AG08395 (cell line): ENCODE results near the gene CLEC16A.
A peak's percentile ranks its signal among the peaks of the same experiment; 100 is the strongest.
"Not testable (repeated sequence)": the region's sequence is repeated elsewhere in the genome, so short reads cannot be mapped to it uniquely, and the experiment has no call there.

Source experiments
- DNase-seq: peaks from one replicate; pipeline ENCODE4 v3.0.0; 2012; ENCODE audit warnings: mixed read lengths, low spot score

CLEC16A gene

DNA sequence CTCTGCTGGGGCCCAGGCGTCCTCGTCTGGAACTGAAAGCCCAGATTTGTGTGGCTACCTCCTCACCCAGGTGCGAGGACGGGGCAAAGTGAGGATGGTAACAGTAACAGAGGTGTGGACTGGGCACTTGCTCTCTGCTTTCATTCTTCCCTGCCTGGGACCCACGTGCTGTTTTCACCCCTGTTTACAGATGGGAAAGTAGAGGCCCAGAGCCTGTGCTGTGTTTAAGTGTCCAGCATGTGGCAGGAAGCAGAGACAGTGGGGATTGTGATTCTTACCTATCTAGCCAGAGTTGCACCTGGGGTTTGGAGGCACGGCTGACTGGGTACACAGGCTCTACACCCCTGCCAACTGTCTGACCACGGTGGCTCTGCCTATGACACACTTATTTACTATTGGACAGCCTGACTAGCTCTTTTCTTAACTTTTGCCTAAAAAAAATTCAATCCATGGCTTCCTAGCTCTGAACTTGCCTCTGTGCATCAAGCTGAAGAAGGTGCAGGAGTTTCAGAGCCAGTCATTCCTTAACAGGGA is 155.4 kb downstream of the CLEC16A start:
- no peak for DNase-seq

- DNase-seq: peak; percentile 88
These were observed 155.9 kb downstream of the CLEC16A start for GRCh38 chr16:11100239-11100750.

DNA sequence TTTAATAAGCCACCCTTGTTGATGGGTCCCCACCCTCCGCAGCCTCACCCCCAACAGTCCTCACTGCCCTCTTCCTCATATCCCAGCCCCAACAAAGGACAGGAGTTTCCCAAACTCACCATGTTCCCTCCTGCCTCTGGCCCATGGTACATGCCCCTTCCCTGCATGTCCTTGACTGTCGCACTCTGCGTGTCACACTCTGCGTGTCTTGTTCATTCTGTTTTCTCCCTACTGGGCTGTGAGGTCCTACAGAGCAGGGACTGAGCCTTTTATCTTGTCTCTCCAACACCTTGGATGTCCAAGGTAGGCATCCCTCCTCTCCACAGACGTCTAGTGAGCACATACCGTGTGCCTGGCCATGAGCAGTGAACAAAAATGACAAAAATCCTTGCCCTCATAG is 156.9 kb downstream of the CLEC16A start:
- DNase-seq: no peak

DNA sequence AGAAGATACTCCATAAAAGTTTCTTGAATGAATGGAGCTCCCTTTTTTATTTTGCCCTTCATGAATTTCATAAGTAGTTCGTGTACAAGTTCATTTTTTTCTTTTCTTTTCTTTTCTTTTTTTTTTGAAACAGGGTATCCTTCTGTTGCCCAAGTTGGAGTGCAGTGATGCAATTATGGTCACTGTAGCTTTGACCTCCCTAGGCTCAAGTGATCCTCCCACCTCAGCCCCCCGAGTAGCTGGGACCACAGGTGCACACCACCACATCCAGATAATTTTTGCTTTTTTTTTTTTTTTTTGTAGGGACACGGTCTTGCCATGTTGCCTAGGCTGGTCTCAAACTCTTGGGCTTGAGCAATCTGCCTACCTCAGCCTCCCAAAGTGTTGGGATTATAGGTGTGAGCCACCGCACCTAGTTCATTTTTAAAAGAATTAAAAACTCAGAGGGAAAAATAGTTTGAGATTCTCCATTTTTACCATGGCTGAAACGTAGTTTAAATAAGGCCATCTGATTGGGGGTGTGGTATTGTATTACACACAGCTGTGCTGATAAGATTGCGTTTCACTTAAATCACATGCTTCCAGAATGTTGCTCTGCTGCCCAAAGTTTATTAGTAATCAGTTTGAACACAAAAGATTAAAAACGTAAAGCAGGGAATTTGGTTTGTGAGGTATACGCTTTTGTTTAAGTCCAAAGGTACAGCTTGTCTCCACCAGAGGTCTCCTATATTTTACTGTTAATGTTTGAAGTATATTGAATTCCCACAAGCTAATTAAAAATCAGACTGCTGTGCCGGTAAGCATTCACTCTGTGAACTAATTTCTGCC is 157.5 kb downstream of the CLEC16A start:
- DNase-seq: no peak

GRCh38 chr16:11102523-11102898 is 158.1 kb downstream of the CLEC16A start:
- DNase-seq: no peak

DNA sequence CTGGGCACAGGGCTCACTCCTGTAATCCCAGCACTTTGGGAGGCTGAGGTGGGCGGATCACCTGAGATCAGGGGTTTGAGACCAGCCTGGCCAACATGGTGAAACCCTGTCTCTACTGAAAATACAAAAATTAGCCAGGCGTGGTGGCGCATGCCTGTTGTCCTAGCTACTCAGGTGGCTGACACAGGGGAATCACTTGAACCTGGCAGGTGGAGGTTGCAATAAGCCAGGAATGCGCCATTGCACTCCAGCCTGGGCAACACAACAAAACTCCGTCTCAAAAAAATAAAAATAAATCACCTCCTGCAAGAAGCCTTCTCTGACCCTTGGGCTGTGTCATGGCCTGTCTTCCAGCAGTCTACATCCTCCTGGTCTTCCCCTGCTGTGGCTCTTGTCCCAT is 158.9 kb downstream of the CLEC16A start:
- not testable (repeated sequence) for DNase-seq

DNA sequence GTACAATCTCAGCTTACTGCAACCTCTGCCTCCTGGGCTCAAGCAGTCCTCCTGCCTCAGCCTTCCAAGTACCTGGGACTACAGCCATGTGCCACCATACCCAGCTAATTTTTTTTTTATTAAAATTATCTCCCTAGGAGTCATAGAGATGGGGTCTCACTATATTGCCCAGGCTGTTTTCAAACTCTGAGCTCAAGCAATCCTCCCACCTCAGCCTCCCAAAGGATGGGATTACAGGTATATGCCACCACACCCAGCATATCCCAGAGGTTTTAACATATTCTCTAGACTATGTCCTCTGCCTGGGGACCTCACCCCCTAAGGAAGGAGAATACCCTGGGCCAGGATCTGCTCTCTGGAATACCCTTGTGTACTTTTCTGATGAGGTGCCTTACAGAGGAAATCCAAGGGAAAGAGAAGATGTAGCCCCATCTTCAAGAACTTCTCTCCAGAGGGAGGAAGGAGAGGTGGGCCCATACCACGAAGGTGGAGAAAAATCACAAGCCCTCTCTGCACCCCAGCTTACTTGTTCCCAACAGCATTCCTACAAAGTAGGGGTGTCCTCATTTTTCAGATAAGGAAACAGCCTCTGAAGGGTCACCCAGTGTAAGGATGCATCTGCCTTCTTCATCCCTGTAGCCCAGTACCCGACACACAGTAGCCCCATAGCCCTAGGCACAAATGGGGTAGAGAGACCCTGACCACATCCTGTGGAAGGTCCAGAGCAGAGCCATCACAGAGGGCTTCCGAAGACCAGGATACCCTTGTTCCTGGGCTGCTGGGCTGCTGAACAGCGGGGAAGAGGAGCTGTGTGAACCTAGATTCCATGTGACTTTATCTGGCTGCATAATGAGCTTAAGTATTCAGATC is 160.0 kb downstream of the CLEC16A start:
- DNase-seq: no peak

DNA sequence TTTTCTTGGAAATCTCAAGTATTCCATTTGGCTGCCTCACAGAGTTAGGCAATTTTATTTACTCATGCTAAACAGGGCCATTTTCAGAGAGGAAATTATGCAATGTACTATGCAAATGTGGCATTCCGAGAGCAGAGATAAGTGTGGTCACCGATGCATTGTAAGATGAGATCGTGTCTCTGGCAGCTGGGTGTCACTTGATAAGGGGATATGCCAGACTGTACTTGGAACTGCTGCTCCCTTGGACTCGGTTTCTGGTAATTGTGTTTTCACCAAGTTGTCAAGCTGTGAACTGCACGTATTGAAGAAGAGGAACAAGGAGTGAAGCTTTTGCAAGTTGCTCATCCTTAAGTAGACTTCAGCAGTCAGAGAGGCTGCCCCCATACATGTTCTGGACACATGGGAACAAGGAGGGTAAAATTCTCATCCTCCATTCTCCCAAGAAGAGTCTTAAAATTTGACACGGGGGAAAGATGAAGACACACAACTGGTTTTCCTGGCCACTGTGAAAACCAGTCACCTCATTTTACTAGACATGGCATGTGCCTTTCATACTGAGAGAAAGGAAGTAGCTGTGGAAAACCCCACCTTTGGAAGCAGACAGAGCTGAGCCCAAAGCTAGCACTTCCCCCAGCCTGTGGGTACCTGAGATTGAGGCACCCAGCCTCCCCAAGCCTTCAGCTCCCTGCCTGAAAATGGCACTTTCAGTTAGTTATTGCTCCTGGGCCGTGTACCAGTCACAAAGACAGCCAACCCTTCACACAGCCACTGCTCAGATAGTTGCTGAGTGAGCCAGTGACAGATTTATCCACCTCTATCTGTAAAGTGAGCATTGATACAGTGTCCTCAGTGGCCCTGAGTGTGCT is 160.9 kb downstream of the CLEC16A start:
- DNase-seq: peak; percentile 87

- no peak for DNase-seq
These were observed 162.4 kb downstream of the CLEC16A start for GRCh38 chr16:11106726-11107125.

DNA sequence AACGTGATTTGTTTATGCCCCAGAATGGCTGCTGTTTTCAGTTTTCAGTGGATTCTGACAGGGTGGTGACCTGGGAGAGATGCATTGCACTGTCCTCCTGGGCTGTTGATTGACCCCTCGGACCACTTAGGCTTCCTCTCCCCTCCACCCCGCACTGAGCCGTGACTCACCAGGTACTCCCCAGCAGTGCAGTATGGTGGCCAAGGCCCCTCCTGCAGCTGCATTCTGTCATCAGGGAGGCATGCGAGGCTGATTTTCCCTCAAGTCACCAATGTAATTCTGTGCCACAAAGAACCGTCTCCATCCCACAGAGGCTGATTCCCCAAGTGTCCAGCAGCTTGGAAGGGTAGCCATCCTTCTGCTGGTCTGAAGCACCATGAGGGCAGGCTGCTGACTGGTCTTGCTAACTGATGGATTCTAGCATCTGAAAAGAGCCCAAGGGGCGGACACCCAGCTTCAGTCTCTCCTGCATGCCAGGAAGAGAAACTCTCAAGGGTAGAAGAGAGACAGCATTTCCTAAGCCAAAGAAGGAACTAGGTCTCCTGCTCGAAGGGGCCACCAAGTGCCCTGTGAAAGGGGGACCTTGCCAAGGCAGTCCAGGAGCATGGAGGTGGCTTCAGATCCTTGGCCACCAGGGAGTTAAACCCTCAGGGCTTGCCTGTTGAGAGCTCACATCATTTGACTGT is 163.6 kb downstream of the CLEC16A start:
- DNase-seq: peak; percentile 52

GRCh38 chr16:11108466-11108805 is 164.1 kb downstream of the CLEC16A start:
- DNase-seq: no peak

DNA sequence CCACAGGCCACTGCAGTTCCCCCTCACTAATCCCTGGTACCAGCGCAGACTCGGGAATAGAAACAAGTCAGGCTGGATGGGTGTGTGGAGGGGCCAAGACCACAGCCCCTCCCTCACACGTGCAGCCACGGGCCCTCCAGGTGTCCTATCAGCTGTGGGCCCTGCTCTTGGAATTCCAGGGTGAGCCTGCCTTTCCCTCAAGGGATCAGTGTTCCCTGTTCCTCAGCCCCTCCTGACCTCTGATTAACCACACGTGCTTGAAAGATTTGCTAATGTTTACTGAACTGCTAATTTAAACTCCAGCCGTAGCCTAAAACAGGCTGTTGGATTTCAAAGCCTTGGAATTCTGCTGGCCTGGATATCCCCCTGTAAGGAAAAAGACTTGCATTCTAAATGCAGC is 165.2 kb downstream of the CLEC16A start:
- DNase-seq: no peak

DNA sequence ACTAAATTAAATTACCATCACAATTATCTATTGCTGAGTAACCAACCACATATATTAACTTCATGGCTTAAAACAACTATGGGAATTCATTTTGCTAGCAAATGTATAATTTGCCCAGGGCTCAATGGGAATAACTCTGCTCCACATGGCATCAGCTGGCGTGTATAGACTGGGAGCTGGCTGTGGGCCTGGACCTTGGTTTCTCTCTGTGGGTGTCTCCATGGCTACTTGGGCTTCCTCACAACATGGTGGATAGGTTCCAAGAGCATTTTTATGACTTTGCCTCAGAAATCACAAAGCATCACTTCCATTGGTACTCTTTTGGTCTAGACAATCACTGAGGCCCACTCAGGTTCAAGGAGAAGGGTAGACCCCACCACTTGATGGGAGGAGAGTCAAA is 166.8 kb downstream of the CLEC16A start:
- DNase-seq: no peak

GRCh38 chr16:11111856-11112634 is 167.7 kb downstream of the CLEC16A start:
- no peak for DNase-seq

DNA sequence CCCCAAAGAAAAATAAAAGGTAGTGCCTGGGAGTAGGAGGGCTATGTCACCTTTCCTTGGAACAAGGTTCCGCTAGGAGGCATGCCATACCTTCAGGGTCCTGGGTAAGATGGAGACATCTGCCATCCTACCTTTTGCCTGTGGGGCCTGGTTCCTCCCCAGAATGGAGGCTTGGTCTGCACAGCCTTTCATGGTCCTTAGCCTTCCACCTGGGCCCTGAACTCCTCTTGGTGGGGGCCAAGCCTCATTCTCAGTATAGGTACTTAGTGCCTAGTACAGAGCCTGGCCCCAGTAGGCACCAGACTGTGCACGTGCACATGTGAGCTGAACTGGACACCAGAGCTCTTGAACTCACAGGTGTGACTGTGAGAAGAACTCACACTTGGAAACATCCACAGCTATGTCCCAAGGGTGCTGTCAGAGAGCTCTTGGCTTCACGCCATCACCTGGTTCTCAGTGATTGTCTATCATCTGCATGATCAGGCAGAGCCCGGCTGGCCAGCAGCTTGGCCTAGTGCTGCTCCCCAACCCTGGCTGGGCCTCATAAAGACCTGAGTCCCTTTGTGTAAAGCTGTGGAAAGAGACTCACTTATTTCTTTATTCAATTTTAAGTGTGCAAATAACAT is 168.5 kb downstream of the CLEC16A start:
- DNase-seq: no peak

DNA sequence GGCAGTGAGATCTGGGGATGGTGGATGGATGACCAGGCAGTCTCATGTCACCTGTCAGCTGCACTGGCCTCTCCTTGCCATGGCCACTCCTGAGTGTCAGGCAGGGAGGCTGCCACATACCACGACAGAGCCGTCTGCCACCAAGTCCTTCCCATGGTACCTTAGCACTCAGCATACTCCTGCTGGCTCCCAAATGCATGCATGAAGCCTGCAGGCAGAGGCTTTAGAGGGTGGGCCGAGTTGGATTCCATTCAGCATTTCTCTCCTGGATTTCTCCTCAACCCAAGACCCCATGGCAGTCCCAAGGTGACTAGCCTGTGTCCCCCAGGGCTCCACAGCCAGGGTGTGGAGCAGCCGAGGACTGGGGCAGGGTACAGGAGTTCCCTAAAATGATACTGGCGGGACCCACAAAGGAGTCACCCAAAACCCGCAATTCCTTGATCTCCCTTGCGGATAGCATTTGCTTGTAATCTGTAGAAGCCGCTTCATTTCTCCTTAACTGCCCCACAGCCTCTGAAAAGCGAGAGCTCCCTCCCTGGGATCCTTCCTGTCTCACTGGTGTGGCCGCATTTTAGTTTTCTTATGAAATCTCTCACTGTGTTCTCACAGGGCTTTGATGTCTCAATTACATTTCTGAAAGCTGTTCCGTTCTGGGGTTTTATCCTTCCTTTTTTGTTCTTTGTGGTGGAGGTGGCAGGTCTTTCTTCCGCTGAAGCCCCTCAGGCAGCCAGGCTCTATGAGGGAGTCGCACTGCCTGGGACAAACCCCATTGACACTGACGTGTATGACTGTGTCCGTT is 170.2 kb downstream of the CLEC16A start:
- no peak for DNase-seq

DNA sequence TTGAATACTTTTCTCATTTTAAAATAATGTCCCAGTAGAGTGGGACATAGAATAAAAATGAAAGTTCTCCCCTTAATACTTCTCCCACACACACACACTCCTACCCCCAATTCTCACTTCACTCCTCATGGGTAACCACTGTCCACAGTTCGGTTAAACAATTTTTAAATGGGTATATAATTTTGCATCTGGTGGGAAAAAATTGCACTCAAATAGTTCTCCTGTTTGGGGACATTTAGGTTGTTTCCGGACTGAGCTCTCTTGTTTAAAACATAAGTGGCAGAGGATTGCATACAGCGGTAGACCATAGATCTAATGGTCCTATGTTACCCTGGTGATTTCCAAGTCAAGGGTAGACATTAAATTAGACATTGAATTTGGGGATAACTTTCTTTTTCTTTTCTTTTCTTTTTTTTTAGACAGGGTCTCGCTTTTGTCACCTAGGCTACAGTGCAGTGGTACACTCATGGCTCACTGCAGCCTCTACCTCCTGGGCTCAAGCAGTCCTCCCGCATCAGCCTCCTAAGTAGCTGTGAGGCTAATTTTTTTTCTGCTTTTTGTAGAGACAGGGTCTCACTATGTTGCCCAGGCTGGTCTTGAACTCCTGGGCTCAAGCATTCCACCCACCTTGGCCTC is 173.3 kb downstream of the CLEC16A start:
- DNase-seq: no peak

- no peak for DNase-seq
These were observed 174.1 kb downstream of the CLEC16A start for GRCh38 chr16:11118479-11118878.
